NCI-H2227 (cell line): ENCODE data around the gene MRE11.
"Not testable (repeated sequence)": the region's sequence is repeated elsewhere in the genome, so short reads cannot be mapped to it uniquely, and the experiment has no call there.

Experiments
- DNase-seq: peaks from one replicate; lab custom pipeline; 2025; ENCODE audit not compliant: unreplicated experiment; lab: John Stamatoyannopoulos, UW

Gene MRE11

GRCh38 chr11:94424662-94425061, 69.0 kb downstream of the MRE11 start:
- no peak for DNase-seq

GRCh38 chr11:94424011-94424410, 69.6 kb downstream of the MRE11 start:
- DNase-seq: no peak

GRCh38 chr11:94423507-94423906, 70.1 kb downstream of the MRE11 start:
- no peak for DNase-seq

- DNase-seq: no peak
These were observed 75.4 kb downstream of the MRE11 start for GRCh38 chr11:94418123-94418765.

GRCh38 chr11:94417386-94417987, 76.2 kb downstream of the MRE11 start:
- DNase-seq: peak; percentile 4

- no peak for DNase-seq
These were observed 88.4 kb downstream of the MRE11 start for GRCh38 chr11:94405062-94405833.

- DNase-seq: no peak
These were observed 91.3 kb downstream of the MRE11 start for GRCh38 chr11:94402355-94402754.

- no peak for DNase-seq
These were observed 91.8 kb downstream of the MRE11 start for GRCh38 chr11:94401773-94402265.

- DNase-seq: peak; percentile 38
These were observed 92.5 kb downstream of the MRE11 start, which contains the start of gene GPR83 for GRCh38 chr11:94400839-94401772. GPR83 (minus strand) TSS chr11:94401419; CDS start chr11:94401247, 172 bp downstream.

- DNase-seq: no peak
These were observed 93.2 kb downstream of the MRE11 start for GRCh38 chr11:94400457-94400838.

- no peak for DNase-seq
These were observed 93.6 kb downstream of the MRE11 start for GRCh38 chr11:94400050-94400449.

GRCh38 chr11:94398101-94398500, 95.5 kb downstream of the MRE11 start:
- no peak for DNase-seq

- no peak for DNase-seq
These were observed 97.4 kb downstream of the MRE11 start for GRCh38 chr11:94396282-94396681.

GRCh38 chr11:94391937-94392336, 101.7 kb downstream of the MRE11 start:
- not testable (repeated sequence) for DNase-seq

GRCh38 chr11:94379613-94380012, 114.0 kb downstream of the MRE11 start:
- DNase-seq: no peak

- no peak for DNase-seq
These were observed 116.8 kb downstream of the MRE11 start for GRCh38 chr11:94376841-94377240.

GRCh38 chr11:94370576-94370975, 123.1 kb downstream of the MRE11 start:
- DNase-seq: not testable (repeated sequence)
